NCI-H2227 (cell line): ENCODE measurements around the gene TBC1D1.

Experiments
- DNase-seq: peaks from one replicate; lab custom pipeline; 2025; ENCODE audit not compliant: unreplicated experiment; lab: John Stamatoyannopoulos, UW

The TBC1D1 gene

GRCh38 chr4:38182334-38182998, 291.6 kb downstream of the TBC1D1 start:
- DNase-seq, result no peak

- DNase-seq, result no peak
These were observed 293.5 kb downstream of the TBC1D1 start for GRCh38 chr4:38184404-38184803.

- DNase-seq, result peak; percentile 12
These were observed 294.7 kb downstream of the TBC1D1 start for GRCh38 chr4:38185406-38186144.

GRCh38 chr4:38188136-38188535, 297.3 kb downstream of the TBC1D1 start:
- no peak for DNase-seq

- DNase-seq, result no peak
These were observed 297.8 kb downstream of the TBC1D1 start for GRCh38 chr4:38188631-38189101.
